22Rv1 (cell line): ENCODE measurements around the gene DNMT3A.

ENCODE experiments used
- H3K27ac ChIP-seq: fragments of 450-650 bp; 2 replicates; pipeline ENCODE4 v1.5.1; 2017
- ZFX ChIP-seq: fragments of 450-650 bp; IDR thresholded peaks from 2 replicates; pipeline ENCODE4 v1.6.1; 2017; ENCODE audit warnings: antibody characterized with exemption, borderline replicate concordance
- TF ChIP-seq, protein P1 (sequence below): fragments of 450-650 bp; IDR thresholded peaks from 2 replicates; pipeline ENCODE4 v1.5.1; 2017; ENCODE audit warnings: mild to moderate bottlenecking

Gene DNMT3A

DNA sequence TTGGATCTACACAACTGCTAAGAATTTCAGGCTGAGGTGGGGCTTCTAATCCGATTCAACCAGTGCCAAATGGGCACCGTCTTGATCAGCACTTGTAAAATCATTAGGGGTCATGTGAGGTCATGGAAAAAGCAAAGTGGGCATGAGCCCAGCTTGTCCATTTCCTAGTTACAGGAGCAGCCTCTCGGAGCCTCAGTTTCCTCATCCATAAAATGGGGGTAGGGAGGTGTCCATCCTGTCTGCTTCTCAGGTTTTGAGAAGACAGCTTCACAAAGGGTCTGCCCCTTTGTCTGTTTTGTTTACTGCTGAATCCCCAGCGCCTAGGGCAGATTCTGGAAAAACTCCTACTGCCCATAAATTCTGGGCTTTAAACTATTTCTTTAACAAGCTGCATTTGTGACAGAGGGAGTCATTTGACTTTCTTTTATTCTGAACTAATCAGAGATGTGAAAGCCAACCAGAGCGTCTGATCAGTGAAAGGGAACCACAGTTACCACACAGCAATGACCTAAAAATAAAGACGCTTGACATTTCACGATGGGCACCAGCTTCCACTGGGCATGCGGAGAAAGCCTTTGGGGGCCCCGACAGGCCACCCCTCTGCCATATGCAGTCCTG, 38.9 kb downstream of the DNMT3A start:
- TF ChIP-seq, protein P1, sequence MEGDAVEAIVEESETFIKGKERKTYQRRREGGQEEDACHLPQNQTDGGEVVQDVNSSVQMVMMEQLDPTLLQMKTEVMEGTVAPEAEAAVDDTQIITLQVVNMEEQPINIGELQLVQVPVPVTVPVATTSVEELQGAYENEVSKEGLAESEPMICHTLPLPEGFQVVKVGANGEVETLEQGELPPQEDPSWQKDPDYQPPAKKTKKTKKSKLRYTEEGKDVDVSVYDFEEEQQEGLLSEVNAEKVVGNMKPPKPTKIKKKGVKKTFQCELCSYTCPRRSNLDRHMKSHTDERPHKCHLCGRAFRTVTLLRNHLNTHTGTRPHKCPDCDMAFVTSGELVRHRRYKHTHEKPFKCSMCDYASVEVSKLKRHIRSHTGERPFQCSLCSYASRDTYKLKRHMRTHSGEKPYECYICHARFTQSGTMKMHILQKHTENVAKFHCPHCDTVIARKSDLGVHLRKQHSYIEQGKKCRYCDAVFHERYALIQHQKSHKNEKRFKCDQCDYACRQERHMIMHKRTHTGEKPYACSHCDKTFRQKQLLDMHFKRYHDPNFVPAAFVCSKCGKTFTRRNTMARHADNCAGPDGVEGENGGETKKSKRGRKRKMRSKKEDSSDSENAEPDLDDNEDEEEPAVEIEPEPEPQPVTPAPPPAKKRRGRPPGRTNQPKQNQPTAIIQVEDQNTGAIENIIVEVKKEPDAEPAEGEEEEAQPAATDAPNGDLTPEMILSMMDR: no peak
- no peak overlapping the region for H3K27ac ChIP-seq

DNA sequence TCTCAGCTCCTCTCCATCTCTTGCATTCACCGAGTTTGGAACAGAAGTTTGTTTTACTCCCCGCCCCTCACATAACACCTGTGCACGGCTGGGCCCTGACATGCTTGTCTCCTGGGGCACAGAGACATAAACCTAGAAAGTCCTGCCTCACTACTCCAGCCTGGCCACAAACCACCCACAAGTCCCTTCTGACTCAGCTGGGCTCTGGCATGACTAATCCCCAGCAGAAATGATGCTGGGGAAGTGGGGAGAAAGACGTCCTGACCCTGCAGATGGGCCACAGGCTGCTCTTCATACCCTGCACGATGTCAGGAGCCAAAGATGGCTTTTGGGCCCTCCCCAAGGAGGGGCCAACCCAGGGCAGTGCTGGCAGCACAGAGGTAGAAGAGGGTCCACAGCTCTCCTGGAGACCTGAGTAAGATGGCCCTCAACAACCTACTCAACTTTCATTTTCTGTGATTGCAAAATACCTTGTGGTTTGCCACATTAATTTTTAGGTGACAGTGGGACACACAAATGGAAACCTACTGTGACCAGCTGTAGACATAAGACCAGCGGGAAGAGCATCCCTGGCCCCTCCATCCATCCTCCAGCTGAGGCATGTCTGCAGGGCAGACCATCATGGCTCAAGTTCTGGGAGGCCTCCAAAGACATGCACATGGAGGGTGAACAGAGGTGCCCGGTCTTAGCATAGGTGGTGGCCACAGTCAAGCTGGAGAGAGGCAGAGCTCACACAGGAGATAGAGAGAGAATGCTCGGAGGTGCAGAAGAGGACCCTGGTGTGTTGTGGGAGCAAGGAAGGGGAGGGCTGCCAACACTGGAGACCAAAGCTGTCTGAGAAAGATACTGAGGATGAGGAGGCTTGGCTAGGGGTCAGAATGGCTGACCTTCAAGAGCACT, 40.0 kb downstream of the DNMT3A start:
- TF ChIP-seq, protein P1: no peak
- TF ChIP-seq ZFX: no peak
- no peak overlapping the region for H3K27ac ChIP-seq

DNA sequence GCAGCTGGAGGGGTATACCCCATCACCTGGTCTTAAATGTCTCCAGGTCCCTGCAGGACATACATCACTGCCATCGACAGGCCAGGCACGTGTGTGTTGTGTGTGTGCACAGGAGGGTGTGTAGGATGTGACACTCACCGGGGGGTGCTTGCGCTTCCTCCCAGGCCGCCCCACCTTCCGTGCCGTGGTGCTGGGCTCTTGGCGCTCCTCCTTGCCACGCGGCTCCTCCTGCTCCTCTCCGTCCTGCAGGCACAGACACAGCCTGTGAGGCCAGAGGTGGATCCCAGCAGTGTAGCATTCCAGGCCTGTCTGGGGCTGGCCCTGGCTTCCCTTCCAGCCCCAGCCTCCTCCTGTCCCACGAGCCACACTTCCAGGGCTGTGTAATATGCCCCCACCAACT, 41.7 kb downstream of the DNMT3A start:
- no peak overlapping the region for H3K27ac ChIP-seq
- TF ChIP-seq, protein P1: no peak
- TF ChIP-seq ZFX: no peak

DNA sequence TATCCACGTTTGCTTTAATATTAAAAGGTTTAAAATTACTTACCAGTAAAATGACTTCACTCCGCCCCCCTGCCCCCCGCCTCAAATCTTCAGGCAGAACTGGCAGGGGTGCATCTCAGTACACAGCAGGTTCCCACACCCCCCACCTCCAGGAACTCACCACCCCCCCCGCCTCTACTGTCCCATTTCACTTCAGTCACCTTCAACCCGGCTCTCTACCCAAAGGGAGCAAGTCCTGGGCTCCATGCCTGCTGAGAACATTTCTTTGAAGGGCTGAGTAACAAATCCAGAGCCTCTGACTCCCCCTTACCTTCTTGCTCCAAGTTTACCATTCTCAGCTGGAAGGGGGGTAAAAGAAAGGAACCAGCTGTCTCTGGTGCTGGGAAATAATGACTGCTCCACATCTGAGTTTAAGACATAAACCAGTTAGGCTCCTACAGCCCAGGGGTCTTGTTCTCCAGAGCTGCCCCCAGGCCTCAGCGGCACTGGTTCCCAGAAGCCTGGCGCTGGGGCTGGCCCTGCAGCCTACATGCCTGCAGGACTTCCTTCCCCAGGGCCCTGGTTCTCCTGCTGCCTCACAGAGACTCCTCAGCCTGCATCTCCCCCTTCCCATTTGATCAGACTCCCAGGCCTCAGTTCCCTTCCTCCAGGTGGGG, 42.8 kb downstream of the DNMT3A start:
- TF ChIP-seq, protein P1: no peak
- no peak for TF ChIP-seq ZFX
- H3K27ac ChIP-seq: no peak overlapping the region

DNA sequence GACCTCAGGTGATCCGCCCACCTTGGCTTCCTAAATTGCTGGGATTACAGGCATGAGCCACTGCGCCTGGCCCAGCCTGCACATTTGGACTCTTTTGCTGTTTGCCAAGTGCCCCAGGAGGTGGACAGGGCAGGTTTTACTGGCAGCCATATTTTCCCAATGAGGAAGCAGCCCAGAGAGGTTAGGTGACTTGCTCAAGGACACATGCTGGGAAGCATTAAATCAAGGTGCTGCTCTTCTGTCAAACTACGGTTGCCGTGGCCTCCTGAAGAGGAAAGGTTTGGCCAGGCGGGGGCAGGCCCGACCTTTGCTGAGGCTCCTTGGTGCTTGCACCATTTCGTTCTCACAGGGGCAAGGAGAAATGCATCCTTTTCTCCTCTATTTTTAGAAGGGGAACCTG, 44.0 kb downstream of the DNMT3A start:
- TF ChIP-seq ZFX: no peak
- TF ChIP-seq, protein P1: no peak

DNA sequence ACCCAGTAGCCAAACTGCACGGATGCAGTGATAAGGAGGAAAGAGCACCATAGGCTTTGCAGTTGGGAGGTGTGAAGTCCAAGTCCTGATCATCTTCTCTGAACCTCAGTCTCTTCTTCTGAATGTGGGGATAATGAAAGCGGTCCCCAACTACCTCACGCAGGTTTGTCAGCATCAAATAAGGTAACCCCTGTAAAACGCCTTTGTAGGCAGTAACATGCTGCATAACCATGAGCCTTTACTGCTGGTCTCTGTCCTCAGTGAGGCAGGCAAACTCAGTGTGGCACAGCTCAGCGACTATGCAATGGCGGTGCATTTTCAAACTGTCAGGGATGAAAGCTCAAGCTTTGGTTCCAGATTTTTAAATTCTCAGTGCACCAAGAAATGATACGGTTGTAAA, 46.1 kb downstream of the DNMT3A start:
- peak overlapping the region; percentile 54 for H3K27ac ChIP-seq
- TF ChIP-seq ZFX: no peak
- TF ChIP-seq, protein P1: no peak

More for the DNA sequence above, 44.0 kb downstream of the DNMT3A start:
- H3K27ac ChIP-seq: no peak overlapping the region
